Endometrial microvascular endothelial cells (primary cell): Measurements from ENCODE around the gene ZNF608. TPM values are rescaled to one million over a fixed set of nuclear protein-coding genes. Genes with fewer than 3 reads are reported as not detected.

Experiments used
- in situ Hi-C: cut with HindIII; loops from 2 replicates; pipeline ENCODE4 v1.10.0; 2017; ENCODE audit warnings: low sequenced_read_pairs, low pct_unique_long_range_greater_than_20kb; ENCODE audit errors: inconsistent ontology term
- total RNA-seq: library from RNA; depleted of rRNA; stranded (reverse); fragments of >200 nt; gene quantifications from one replicate; pipeline ENCODE4 v1.2.3, GENCODE V29; 2015; ENCODE audit errors: inconsistent ontology term

The ZNF608 gene
- total RNA-seq, 1 donor from 2014 or later, result 4.3 TPM

DNA sequence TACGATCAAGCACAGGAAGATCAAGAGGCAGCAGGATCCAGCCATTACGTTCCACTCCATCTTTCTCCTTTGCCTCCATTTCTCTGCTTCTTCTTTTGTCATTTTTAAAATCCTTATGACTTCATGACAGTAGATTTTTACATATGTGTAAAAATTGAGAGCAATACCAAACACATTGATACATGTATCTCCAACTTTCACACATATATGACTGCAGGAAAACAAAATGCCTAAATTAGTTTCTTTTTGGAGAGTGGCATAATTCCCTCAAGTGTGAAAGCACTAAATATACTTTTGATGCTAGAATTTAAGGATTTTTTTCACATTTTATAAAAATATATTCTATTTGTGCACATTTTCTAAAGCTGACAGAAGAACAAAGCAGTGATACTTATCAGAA, 8.6 kb upstream of the ZNF608 start:
- in situ Hi-C loops, result no loop called here

DNA sequence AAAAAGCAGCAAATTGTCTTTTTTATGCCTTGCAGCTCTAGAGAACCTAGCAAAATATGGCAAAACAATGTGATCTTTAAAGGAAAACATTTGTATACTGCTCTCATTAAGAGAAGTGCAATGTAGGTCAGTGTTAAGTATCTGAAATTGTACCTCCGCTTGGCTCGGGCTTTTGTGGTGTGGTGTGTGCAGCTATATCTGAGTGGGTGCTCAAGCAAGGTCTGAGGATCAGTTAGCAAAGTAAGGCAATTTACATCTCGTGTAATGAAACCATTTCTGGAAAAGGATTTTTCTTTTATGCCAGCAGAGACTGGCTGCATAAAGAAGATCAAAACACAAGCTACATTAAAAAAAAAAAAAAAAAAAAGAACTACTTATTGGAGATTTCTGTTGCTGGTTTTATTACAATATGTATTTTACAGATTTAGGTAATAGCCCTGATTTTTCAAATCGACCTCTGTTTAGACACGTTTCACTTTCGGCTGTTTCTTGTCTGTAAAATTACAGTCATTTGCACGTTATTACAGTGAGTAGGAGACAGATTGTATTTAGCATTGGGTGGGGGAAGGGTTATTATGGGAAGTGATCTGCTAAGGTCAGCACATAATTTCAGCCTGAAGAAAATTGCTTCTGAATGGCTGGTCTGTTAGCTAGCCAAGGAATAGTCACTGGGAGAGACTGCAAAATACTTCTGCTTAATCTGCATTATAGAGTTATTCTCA, 7.9 kb upstream of the ZNF608 start:
- in situ Hi-C loops, result no loop called here

DNA sequence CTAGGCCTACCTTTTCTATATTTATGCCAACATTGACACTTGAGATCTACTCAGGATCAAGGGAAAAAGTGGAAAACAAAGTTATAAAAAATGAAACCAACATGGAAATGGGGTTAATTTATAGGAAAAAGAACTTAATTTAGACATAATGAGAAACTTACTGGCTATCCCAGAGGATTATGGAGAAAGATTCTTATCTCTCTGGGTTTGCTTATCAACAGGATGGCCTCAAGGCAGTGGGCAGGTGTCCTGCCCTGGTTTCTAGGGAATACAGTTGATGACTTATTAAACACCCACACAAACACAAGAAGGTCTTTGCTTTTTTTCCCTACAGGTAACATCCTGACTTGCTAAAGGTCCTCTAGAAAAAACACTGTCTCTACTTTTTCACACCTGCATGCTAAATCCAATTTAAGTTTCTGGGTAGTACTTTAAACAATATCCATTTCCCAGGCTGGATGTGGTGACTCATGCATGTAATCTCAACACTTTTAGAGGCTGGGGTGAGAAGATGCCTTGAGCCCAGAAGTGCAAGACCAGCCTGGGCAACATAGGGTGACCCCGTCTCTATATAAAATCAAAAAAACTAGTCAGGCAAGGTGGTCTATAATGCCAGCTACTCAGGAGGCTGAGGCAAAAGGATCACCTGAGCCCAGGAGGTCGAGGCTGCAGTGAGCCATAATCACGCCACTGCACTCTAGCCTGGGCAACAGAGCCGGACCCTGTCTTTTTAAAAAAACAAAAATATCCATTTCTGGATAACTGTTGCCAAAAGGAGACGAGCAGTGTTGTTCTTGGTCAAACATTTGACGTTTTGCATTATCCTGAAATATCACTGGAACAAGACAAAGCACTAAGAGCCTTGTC, 6.6 kb upstream of the ZNF608 start:
- in situ Hi-C loops, result no loop called here

DNA sequence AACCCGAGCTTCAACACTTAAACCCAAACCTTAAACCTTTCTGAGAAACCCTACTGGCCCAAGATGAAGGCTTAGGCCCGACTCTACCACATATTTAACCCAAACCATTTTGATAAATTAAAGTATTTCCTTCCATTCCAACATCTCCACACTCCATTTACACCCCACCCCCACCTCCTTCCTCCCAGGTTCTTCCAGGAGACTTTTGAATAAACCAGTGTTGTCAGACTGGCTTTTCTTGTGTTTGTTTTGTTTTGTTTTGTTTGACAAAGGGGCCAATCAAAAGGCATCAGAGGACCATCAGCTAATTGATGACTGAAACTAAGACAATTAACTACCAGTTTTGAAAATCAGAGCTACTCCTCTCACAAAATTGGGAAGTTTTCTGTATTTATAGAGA, 4.6 kb upstream of the ZNF608 start:
- in situ Hi-C loops, result no loop called here

DNA sequence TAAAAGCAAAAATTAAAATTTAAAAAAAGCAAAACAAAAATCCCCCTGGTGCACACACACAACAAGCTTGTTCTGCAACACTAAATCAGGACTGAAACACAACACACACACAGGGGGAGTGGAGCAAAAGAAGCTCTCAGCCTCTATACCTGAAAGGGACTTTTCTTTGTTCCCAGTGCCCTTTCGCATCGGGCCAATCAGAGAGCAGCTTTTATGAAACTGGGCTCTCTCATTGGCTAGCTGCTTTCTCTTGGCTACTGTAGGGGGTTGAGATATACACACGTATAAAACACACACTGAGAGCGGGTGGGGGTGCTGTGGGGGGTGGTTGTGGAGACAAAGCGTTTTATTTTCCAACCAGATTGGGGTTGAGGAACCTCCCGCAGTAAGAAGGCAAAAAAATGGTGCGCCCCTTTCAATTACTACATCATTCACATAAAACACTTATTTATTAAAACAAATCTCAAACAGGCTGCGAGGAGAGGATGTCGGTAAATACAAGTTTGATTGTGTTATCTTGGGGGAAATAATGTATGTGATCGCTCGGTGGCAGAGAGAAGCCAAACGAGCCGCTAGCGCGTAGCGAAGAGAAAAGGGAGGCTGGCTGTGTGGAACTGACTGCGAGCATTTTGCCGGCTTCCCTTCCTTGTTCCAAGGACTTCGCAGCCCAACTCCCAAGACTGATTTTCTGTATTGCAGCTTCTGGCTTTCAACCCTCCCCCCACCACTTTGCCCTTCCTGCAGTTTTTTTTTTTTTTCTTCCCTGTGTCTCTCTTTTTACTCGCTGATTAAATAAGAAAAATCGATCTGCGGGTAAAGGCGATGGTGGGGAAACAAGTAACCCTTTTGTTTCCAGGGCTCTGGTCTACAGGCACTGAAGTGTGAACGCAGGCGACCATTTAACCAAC, 2.5 kb upstream of the ZNF608 start:
- in situ Hi-C loops, result loop anchor here (10.0 kb wide), 2 partner anchors 214 to 1044 kb away; no protein-coding TSS in a partner anchor

DNA sequence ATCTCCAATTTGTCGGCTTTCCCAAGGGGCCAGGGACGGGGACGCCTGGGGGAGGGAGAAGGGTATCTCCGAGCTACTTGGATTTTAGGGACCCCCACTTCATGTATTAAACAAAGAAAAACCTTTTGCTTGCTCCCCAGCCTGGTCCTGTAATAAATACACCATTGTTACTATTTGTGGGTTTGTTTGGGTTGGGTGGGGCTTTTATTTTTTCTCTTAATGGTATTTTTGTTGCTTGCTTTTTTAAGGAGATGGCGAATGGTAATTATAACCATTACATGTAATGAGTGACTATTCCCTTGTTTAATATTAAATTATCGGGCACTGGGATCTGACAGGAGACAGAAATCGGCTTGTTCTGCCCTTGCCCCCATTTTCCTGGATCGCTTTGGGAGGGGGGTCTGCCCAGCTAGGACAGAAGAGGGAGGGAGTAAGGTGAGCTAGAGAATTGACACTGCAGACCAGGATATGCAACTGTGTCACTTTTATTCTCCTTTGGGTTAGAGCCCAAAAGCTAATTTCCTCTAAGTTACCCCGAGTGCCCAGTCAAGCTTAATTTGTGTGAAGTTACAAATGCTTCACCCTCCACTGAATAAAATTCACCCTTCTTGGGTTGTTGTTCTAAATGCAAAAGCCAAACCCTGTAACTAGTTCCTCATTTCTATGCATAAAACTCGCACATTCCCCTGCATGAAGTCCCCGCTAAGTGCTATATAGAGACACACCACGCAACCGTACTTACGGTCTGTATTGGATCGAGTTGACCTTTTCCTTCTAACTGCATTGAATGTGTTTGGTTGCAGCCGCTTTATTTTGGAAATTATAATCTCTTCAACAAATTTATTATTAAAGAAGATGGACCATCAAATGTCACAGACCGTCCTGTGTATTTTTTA, 1.6 kb upstream of the ZNF608 start:
- in situ Hi-C loops, result loop anchor here (10.0 kb wide), 2 partner anchors 213 to 1043 kb away; no protein-coding TSS in a partner anchor

DNA sequence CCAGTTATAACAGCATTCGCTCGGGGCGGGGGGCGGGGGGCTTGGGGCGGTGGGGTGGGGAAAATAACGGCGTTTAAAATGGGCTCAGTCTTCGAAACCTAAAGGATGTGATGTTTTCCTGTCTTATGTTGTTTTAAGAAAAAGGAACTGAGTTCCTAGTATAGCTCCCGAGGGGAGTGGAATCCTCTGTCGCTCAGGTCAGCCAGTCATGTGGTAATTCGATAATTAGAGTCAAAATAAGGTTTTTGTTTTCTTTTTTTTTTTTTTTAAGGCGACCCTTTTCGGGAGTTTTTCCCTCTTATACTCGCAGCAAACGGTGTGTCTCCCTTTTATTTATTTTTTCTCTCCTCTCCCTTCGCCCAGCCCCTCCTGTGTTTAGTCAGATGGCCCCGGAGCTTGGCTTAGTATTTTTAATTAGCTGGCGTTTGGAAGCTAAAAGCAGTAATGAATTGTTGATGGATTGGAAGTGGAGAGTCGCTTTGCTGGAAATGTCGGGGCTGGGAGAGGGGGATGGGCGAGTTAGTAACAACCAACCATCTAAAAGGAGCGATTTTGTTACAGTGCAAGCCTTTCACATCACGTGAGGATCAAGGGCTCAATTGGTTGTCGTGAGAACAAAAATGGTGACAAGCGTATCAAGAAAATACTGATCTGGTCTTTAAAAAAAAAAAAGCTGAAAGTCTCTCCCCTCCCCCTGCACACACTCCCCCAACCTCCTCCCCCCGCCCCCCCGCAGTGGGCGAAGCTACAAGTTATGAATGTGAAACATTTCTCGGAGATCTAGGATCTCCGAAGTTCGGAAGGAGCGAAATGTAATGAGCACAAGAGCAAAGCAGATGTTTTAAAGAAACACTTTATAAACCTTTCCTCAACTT, 714 bp upstream of the ZNF608 start:
- in situ Hi-C loops, result loop anchor here (10.0 kb wide), 2 partner anchors 212 to 1042 kb away; no protein-coding TSS in a partner anchor

DNA sequence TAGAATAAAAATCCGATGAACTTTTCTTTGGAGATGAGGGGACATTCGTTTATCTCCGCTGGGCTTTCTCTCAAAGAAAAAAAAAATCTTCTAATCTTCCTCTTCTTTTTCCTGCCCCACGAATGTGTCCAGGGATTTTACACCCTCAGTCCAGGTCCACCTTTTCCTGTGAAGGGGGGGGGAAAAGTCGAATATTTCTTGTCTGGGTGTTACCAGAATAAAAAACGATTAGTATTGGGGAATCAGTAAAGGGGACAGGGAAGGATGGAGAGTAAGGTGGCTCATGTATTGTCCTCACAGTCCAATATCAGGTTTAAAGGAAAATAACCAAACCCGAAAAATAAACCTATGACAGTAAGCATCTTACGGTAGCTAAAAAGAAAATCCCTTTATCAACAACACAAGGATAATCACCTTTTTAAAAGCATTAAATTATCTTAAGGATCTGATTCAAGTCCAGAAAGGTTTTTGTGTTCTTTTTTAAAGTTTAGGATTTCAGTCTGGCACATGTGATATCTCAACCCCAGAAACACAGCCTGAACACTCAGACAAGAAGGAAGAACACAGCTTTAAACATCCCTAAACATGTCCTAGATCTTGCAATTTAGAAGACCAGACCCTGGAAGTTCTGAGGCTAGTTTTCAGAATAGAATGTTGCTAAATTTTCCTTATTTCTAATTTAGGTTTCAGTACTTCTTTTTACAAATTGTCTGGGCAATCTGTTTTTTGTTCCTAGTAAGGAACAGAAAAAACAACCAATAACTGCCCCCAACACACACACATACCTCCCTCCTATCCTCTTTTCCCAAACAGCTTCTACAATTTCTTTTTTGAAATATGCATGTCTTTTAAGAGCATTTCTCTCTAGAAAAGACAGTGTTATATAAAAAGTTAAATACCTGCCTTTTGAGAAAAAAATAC, 1.2 kb downstream of the ZNF608 start:
- in situ Hi-C loops, result loop anchor here (10.0 kb wide), 2 partner anchors 210 to 1040 kb away; no protein-coding TSS in a partner anchor

DNA sequence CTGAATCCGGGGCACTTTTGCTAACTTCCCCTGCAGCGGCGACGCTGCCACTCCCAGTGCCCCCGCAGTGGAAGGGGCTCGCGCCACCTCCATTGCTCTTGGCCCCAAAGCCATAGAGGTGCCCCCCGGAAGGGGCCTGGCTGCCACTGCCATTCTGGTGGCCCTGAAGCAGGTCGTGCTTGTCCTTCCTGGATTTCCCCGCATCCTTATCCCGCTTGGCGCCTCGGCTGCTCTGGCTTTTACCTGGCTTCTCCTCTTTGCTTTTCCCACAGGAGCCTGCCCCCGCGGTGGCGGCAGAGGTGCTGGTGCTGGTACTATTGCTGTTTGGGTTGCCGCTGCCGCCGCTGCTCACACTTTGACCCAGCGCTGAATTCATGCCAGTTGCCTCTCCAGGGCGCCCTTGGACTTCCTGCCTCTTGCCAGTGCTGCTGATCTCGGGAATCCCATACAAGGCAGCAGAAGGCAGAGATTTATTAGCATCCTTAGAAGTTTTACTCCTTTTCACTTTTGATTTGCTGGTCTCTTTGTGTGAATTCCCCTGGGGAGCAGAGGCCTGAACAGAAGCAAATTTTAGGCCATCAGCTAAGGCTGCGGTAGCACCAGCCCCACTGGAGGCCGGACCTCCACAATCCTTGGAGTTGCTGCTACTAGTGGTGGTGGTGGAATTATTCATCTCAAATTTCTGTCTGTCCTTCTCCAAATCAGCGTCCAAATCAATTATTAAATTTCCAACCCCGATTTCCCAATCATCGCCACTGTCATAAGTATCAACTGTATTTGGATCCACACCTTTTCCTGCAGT, 2.1 kb downstream of the ZNF608 start:
- in situ Hi-C loops, result loop anchor here (5.0 to 10.0 kb wide), 3 partner anchors 87 to 1040 kb away; no protein-coding TSS in a partner anchor

DNA sequence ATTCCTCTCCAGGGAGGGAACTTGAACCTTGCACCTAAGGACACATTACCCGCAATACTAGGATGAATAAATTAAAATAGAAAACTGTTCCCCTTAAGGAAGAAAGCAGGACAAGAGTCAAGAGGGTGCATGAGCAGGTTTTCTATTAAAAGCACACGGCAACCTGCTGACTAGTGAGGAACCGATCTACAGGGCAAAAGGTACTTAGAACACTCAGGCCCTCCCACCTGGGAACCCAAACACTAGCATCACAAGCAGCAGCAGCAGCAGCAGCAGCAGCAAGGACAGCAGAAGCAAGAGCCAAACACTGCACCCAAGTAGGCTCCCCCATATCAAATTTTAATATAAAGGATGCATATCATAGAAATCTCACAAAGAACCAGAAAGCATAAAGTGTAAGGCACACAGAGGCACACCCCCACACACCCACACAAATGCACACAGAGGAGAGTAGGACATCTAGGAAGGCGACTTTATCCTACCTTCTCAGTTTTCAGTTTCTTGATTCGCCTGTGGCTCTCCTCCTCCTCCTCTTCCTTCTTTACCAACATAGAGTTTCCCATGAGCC, 2.8 kb downstream of the ZNF608 start:
- in situ Hi-C loops, result loop anchor here (5.0 to 10.0 kb wide), 3 partner anchors 86 to 1039 kb away; no protein-coding TSS in a partner anchor

DNA sequence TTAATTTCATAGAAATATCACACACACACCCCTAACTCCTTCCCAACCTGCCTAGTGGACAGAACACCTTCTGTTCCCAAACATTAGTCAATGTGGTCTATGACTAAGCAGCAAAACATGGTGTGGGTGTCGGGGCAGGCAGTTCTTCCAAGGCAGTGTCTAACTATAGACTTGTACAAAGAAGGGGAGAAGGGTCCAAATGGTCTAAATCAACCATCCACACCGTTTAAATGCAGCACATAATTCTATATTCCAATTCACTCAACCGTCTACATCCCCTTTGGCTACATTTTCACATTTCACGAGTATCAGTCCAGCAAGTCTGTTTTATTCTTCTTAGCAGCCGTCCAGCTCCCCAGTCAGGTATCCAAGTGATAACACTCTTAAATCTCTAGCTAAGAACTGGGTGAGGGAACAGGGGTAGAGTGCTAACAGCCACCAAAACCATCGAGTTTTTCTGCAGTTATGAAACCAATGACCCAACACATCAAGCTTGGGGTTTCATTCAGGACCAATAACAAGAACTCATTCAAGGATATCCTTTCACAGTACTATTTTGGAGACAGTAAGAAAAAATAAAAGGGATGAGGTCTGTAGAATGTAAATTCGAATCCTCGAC, 3.3 kb downstream of the ZNF608 start:
- in situ Hi-C loops, result loop anchor here (5.0 to 10.0 kb wide), 3 partner anchors 86 to 1038 kb away; no protein-coding TSS in a partner anchor

DNA sequence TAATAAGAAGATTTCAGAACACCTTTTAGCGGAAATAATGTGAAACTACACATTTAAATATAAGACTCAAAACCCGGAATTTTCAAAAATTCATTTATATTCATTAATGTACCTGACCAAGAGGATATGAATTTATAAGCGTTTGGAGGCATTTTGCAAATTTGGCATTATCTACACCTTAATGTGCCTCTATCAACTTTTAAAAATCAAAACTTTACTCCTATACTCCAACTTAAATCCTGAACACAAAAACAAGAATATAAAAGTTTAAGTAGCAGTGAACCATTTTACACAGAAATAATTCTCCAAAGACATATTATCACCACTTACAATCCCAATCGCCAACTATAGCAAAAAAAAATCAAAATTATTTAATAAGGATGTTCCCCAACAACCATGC, 3.9 kb downstream of the ZNF608 start:
- in situ Hi-C loops, result loop anchor here (5.0 to 10.0 kb wide), 3 partner anchors 85 to 1038 kb away; no protein-coding TSS in a partner anchor

DNA sequence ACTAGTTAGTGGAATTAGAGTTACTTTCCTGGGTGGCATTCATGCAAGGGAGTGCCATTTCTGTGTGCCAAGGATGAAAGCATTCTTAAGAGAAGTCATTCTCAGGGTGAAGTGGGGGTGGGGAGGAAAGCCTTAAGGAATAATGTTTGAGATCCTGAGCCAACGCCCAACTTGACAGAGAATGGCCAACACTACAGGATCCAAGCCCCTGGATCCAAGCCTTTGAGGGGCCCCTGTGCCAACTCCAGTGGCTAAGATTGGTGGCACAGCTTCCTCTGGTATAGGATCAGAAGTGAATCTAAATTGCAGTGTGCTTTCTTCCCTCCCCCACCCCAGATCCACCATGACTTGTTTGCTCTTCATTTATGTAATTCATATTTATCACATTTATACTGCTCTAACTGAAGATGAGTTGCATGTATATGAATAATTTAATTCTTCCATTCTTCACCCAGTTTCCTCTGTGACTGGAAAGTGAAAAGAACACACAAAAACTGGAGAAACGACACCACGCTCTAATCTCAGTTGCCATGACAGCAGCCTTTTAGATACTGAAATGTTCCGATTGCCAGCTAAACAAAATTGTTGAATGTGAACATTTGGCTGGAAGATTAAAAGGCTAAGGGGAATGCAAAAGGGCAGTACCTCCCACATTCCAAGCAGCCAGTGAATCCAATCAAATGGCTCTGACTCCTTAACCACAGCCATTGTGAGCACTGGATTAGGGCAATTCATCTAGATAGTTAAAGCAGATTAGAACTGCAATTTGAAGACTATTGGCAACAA, 4.5 kb downstream of the ZNF608 start:
- in situ Hi-C loops, result loop anchor here (5.0 to 10.0 kb wide), 3 partner anchors 85 to 1037 kb away; no protein-coding TSS in a partner anchor
